SIG-M5 (cell line): ENCODE data around the gene FBXO34.
"Not testable (repeated sequence)": the region's sequence is repeated elsewhere in the genome, so short reads cannot be mapped to it uniquely, and the experiment has no call there.

Source experiments
- DNase-seq: peaks from one replicate; lab custom pipeline; 2025; lab: John Stamatoyannopoulos, UW

FBXO34 gene

DNA sequence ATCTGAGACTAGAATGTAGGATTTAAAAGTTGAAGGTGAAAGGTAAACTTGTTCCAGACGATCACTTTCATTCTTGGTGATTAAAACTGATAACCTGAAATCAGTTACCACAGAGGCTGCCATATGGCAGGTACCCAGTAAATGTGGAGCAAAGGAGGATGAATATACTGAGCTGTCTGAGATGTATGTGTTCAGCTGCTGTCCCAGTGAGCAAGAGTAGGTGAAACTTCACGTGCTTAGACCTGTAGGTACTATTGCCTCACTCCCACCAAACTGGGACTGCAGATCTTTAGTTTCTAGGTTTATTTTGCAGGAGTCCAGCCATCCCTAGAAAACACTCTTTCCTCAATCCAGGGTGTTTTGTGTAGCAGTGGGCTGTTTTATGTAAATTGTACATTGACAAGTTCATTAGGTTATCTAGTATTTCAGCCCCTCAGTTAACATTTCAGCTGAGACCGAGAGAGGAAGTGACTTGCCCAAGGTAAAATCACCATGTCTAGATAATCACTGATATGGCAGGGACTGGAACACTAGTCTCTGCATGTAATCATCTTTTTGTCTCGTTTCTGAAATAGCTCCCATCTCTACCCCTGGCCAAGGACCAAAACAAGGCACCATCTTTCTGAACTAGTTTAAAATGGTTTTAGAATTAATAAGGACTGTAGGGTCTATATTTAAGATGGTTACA is 77.7 kb downstream of the FBXO34 start:
- no peak for DNase-seq

GRCh38 chr14:55349565-55349964 is 78.3 kb downstream of the FBXO34 start:
- DNase-seq: no peak

DNA sequence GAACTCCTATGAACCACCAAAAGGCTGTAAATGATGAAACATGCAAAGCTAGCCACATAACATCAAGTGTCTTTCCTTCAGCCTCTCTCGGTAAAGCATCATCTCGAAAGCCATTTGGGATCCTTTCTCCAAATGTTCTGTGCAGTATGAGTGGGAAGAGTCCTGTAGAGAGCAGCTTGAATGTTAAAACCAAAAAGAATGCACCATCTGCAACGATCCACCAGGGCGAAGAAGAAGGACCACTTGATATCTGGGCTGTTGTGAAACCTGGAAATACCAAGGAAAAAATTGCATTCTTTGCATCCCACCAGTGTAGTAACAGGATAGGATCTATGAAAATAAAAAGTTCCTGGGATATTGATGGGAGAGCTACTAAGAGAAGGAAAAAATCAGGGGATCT is 79.2 kb downstream of the FBXO34 start:
- no peak for DNase-seq

DNA sequence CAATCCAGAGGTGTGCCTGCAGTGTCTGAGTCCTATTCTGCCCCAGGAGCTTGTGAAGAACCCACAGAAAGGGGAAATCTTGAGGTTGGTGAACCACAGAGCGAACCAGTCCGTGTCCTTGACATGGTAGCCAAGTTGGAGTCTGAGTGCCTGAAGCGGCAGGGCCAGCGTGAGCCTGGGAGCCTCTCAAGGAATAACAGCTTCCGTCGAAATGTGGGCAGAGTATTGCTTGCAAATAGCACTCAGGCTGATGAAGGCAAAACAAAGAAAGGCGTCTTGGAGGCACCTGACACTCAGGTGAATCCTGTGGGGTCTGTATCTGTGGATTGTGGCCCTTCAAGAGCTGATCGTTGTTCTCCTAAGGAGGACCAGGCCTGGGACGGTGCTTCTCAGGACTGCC is 79.9 kb downstream of the FBXO34 start:
- DNase-seq: no peak

- DNase-seq: no peak
These were observed 81.0 kb downstream of the FBXO34 start for GRCh38 chr14:55352201-55352600.

GRCh38 chr14:55353686-55354467 is 82.7 kb downstream of the FBXO34 start:
- no peak for DNase-seq

DNA sequence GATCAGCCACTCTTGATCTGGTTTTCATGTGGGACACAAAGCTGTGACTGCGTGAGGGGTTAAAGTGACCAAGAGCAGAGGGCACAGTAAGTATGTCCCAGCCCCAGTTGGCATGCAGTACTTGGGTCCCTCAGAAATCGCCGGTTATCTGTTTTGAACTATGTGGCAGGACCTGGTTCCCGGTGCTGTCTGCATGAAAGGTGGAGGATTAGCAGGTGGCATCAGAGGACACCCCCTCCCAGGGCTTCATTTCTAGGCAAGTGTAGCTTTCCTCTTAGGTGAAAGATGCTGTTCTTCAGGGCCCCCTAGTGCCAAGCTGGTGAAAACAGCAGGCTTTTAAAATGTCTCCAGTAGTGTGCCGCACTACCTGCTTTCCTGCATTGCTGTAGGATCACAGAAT is 83.3 kb downstream of the FBXO34 start:
- no peak for DNase-seq

DNA sequence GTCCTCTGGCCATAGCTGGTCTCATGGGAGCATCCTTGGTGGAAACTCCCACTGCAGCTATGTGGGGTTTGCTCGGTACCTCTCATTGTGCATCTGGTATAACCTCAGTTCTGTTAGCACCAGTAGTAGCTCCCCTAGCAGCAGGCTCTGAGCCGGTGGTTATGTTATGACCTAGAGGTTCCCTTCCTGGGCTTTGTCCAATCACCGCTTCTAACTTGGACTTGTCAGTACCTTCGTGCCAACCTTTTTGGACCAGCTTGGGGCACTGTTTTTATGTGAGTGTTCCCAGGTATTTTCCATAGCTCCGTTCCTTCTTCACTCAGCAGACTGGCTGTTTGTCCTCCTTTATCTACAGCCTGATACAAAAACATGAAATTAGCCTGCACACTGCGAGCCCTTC is 84.7 kb downstream of the FBXO34 start:
- DNase-seq: no peak

DNA sequence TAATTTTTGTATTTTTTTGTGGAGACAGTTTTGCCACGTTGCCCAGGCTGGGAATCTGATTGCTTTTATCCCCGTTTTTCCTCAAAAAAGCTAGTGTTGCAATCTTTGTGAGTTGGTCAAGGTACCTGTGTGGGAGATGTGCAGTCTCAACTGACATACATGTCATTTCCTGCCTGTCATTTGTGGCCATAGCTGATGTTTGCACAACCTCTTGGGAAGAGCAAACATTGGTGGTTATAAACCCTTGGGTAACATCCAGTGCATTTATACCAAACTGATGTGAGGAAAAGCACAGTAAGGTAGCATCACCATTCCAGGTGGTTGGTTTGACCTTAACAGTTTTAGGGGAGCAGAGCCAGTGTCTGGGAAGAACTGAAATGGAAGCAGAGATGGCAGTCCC is 85.7 kb downstream of the FBXO34 start:
- DNase-seq: no peak

- no peak for DNase-seq
These were observed 88.1 kb downstream of the FBXO34 start for GRCh38 chr14:55359307-55359706.

DNA sequence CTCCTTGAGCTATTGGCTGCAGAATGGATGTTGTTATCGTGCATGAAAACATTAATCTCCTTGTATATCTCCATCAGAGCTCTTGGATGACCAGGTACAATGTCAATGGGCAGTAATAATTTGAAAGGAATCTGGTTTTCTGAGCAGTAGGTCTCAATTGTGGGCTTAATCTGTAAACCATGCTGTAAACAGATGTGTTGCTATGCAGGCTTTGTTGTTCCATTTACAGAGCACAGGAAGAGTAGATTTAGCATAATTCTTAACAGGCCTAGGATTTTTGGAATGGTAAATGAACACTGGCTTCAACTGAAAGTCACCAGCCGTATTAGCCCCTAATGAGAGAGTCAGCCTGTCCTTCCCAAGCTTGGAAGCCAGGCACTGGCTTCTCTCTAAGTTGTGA is 90.0 kb downstream of the FBXO34 start:
- DNase-seq: no peak

DNA sequence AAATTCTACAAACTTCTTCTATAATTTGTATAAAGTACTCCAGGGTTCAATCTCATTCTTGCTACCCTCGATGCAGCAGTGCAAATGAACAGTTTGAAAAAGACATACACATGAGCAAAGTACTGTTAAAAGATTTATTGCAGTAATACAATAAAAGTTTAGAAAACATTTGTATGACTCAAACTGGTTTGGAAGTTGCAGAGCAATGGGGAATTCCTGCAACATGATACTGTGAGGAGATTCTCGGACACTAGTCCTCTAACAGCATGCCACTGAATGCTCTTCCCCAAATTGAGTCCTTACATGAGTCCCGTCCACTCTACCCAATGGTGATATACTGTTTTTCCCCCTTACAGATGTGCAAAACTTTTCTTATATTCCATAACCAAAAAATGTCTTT is 95.0 kb downstream of the FBXO34 start:
- no peak for DNase-seq

GRCh38 chr14:55370883-55371455 is 99.7 kb downstream of the FBXO34 start:
- no peak for DNase-seq

GRCh38 chr14:55372423-55372822 is 101.2 kb downstream of the FBXO34 start:
- no peak for DNase-seq

DNA sequence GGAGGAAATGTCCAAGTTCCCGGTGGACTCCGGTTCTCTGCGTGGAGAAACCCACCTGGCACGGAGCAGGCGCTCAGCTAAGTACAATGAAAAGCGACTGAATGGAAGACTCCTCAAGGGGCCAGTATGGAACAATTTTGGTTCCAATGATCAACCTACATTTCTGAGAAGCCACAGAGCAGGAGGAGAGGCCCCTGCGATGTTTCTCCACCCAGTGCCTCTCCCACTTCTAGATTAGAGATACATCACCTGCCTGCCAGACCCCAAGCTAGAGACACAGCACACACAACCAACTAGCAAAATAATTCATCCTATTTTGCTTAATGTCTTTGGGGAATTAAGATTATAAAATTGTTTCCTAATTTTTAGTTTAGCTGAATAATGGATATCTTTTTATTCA is 101.6 kb downstream of the FBXO34 start:
- DNase-seq: no peak

DNA sequence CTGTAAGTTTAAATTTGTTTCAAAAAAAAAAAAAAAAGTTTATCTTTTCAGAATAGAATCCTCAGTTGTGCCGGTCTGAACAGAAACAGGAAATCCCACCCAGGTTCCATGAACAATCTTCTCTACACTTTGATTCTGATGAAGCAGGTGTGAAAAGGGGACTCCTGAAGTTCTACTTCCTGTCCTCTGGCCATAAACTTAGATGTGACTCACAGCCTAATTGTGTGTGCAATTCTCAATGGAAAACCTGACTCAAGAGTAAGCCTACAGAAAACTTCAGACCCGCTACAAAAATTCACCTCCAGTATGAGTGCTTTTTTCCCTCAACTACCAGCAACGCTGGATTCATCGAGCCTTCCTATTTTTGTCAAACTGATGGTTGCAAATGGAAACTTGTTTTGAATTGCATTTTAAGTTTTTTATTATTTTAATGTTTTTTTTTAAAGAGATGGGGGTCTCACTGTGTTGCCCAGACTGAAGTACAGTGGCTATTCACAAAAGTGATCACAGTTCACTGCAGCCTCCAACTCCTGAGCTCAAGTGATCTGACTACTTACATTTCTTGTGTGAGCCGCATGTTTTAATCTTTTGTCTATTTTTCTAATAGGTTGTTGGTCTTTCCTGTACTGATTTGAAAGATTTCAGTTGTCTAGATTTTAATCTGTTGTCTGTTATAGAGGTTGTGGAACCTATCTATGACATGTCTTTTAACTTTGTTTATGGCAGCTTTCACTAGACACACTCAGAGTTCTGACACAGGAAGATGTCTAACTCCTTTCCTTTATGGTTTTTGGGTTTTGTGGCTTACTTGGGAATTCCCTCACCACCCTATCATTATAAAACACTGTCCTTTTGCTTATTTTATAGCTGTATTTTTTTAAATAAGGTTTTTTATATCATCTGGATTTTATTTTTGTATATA is 102.8 kb downstream of the FBXO34 start:
- no peak for DNase-seq

GRCh38 chr14:55374771-55375170 is 103.5 kb downstream of the FBXO34 start:
- DNase-seq: no peak

DNA sequence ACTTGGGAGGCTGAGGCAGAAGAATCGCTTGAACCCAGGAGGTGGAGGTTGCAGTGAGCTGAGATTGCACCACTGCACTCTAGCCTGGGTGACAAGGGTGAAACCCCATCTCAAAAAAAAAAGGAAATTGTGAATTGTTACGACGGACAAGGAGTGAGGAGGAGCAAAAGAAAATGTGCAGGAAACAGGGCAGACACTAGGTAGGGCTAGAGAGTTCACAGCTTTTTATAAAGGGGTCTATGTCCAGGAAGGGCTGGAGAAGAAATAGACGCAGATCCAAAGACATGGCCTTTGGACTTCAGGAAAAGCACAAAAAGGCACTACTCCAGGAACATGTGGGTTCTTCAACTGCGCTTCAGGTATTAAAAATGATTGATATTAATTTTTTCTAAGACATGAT is 106.0 kb downstream of the FBXO34 start:
- DNase-seq: no peak

GRCh38 chr14:55381040-55381439 is 109.8 kb downstream of the FBXO34 start:
- DNase-seq: no peak

DNA sequence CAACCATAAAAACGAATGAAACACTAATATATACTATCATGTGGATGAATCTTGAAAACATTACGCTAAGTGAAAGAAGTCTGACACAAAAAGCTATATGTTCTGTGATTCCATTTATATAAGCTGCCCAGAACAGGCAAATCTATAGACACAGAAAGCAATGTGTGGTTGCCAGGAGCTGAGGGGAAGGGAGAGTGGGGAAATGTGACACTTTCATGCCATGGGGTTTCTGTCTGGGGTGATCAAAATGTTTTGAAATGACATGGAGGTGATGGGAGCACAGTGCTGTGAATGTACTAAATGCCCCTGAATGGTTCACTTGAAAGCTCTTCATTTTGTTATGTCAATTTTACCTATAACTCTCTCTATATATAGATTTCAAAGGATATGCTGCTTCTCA is 110.3 kb downstream of the FBXO34 start:
- DNase-seq: no peak

- no peak for DNase-seq
These were observed 111.3 kb downstream of the FBXO34 start for GRCh38 chr14:55382483-55382882.

- not testable (repeated sequence) for DNase-seq
These were observed 111.8 kb downstream of the FBXO34 start for GRCh38 chr14:55383056-55383466.
